ENCODE data around the gene LDHAL6A. TPM values are rescaled to one million over a fixed set of nuclear protein-coding genes. Genes with fewer than 3 reads are reported as not detected.
A peak's percentile ranks its signal among the peaks of the same experiment; 100 is the strongest.

Gene LDHAL6A
- total RNA-seq, 1 experiment from 2014 or later = not detected

DNA sequence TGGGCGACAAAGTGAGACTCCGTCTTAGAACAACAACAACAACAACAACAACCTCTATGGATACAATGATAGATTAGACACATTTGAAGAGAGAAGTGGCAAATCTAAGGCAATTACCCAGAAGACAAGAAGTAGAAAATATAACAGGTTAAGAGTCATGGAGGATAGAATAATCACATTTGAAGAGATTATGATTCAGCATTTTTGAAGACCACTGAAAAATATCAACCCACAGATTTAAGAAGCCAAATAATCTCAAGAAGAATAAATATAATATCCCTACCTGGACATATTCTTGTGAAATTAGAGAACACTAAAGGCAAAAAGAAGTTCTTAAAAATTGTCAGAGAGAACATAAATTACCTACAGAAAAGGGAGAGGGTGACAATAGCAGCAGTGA, 35.6 kb upstream of the LDHAL6A start:
- no peak overlapping the region for H2BK120ac ChIP-seq (ENCODE audit: low read depth, low read length, poor library complexity, severe bottlenecking)
- H2BK15ac ChIP-seq (ENCODE audit: low read depth, low read length) = no peak overlapping the region
- H3K23me2 ChIP-seq (ENCODE audit: insufficient read length, low read depth, low read length, poor library complexity, severe bottlenecking) = no peaks in the 10 kb centered on the region
- no peak overlapping the region for H2AFZ ChIP-seq (ENCODE audit: low read length)
- no peak overlapping the region for H2AK5ac ChIP-seq (ENCODE audit: insufficient read length, low read length)
- H3K23ac ChIP-seq (ENCODE audit: insufficient read length, low read depth, low read length) = no peak overlapping the region
- Mint-ChIP-seq H3K27ac (peak overlapping the region in 1 of 3 experiments; percentile 45; a peak in 1 of 7 replicates), H3K4me1 (no peaks in the 10 kb centered on the region), H3K36me3 (ENCODE audit: insufficient read depth in 1 of 3, low read depth in 3 of 3) (no peaks in the 10 kb centered on the region), H3K4me3 (no peak overlapping the region), H3K9me3 (no peaks in the 10 kb centered on the region), H3K27me3 (ENCODE audit: low read depth) (no peaks in the 10 kb centered on the region)
- no peak for DNase-seq
- no peak overlapping the region for H3K18ac ChIP-seq (ENCODE audit: insufficient read length, low read depth, low read length)
- H4K20me1 ChIP-seq (ENCODE audit: control insufficient read depth, insufficient read depth, insufficient read length) = no peaks in the 10 kb centered on the region
- H2BK5ac ChIP-seq (ENCODE audit: insufficient read length, low read length) = no peak overlapping the region
- no peak overlapping the region for H3T11ph ChIP-seq (ENCODE audit: low read length)
- H2BK12ac ChIP-seq (ENCODE audit: insufficient read length, low read depth, low read length) = no peak overlapping the region
- H3K79me1 ChIP-seq (ENCODE audit: insufficient read depth, low read depth, low read length, poor library complexity, severe bottlenecking) = no peaks in the 10 kb centered on the region
- H4K8ac ChIP-seq (replicated peaks; ENCODE audit: insufficient read length, low read depth, low read length) = no peak overlapping the region
- H3K4ac ChIP-seq (ENCODE audit: low read depth, low read length) = no peak overlapping the region
- no peak overlapping the region for H3K4me2 ChIP-seq (ENCODE audit: insufficient read depth, insufficient read length, low read length)
- TF ChIP-seq, protein P1, sequence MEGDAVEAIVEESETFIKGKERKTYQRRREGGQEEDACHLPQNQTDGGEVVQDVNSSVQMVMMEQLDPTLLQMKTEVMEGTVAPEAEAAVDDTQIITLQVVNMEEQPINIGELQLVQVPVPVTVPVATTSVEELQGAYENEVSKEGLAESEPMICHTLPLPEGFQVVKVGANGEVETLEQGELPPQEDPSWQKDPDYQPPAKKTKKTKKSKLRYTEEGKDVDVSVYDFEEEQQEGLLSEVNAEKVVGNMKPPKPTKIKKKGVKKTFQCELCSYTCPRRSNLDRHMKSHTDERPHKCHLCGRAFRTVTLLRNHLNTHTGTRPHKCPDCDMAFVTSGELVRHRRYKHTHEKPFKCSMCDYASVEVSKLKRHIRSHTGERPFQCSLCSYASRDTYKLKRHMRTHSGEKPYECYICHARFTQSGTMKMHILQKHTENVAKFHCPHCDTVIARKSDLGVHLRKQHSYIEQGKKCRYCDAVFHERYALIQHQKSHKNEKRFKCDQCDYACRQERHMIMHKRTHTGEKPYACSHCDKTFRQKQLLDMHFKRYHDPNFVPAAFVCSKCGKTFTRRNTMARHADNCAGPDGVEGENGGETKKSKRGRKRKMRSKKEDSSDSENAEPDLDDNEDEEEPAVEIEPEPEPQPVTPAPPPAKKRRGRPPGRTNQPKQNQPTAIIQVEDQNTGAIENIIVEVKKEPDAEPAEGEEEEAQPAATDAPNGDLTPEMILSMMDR (conservative IDR thresholded peaks at IDR 0.05) = no peak
- H3K27ac ChIP-seq (ENCODE audit: insufficient read length, low read depth, low read length) = no peak overlapping the region
- H3K9ac ChIP-seq (ENCODE audit: extremely low read depth, insufficient read length, low read length) = no peak overlapping the region
- no peak overlapping the region for H2BK20ac ChIP-seq (ENCODE audit: low read depth, low read length, poor library complexity, severe bottlenecking)
- no peak overlapping the region for H4K5ac ChIP-seq (ENCODE audit: insufficient read length, low read depth, low read length)
- WGBS (ENCODE audit: extremely low coverage, insufficient read length, low lambda C conversion rate) = no CpG with 5 or more reads among the region's 2 CpGs
- no peaks in the 10 kb centered on the region for H3K4me1 ChIP-seq (ENCODE audit: insufficient read depth, low read length)
- H3K14ac ChIP-seq (ENCODE audit: insufficient read depth, low read length) = no peak overlapping the region
- no peaks in the 10 kb centered on the region for H3K27me3 ChIP-seq (ENCODE audit: insufficient read depth, low read length)
- H4K91ac ChIP-seq (ENCODE audit: insufficient read length, low read depth, low read length) = no peak overlapping the region
- no peaks in the 10 kb centered on the region for H3K9me3 ChIP-seq (ENCODE audit: control insufficient read depth, low read depth, low read length)
- no peaks in the 10 kb centered on the region for H3K79me2 ChIP-seq (ENCODE audit: insufficient read depth, low read length)
- no peak overlapping the region for H3K56ac ChIP-seq (ENCODE audit: insufficient read length, low read depth, low read length)
